Ectodermal cell (in vitro differentiated cells): ENCODE measurements around the gene NUDCD3.

ENCODE experiments used
- H3K27ac ChIP-seq: 2 replicates; pipeline ENCODE4 v1.7.0; 2013; ENCODE audit warnings: mild to moderate bottlenecking, low read depth, low read length; ENCODE audit not compliant: insufficient read depth, poor library complexity, severe bottlenecking
- H3K27me3 ChIP-seq: 2 replicates; pipeline ENCODE4 v1.7.0; 2013; ENCODE audit warnings: mild to moderate bottlenecking, low read length; ENCODE audit not compliant: insufficient read depth, control insufficient read depth, poor library complexity, severe bottlenecking
- H3K36me3 ChIP-seq: one replicate; pipeline ENCODE4 v1.7.0; 2013; ENCODE audit warnings: low read length; ENCODE audit not compliant: control insufficient read depth, insufficient read depth
- H3K4me1 ChIP-seq: one replicate; pipeline ENCODE4 v1.7.0; 2013; ENCODE audit warnings: low read length; ENCODE audit not compliant: control insufficient read depth, insufficient read depth
- H3K4me3 ChIP-seq: 2 replicates; pipeline ENCODE4 v1.7.0; 2013; ENCODE audit warnings: low read depth, low read length, control low read depth; ENCODE audit not compliant: insufficient read depth
- H3K9me3 ChIP-seq: 2 replicates; pipeline ENCODE4 v1.7.0; 2013; ENCODE audit warnings: mild to moderate bottlenecking, low read length, moderate library complexity; ENCODE audit not compliant: control insufficient read depth
- WGBS, 2 experiments: methylation state at CpG; one replicate each; pipeline ENCODE4 v1.1.7; 2013; ENCODE audit warnings: missing lambda C conversion rate in 2 of 2; 5-methylcytosine and 5-hydroxymethylcytosine counted together

The NUDCD3 gene

GRCh38 chr7:44482502-44483485, 7.7 kb downstream of the NUDCD3 start:
- WGBS, 2 experiments, result 88 to 89% methylated on average over 2 of the region's 2 CpGs
- Histone ChIP-seq H3K27ac (no peak overlapping the region), H3K4me1 (no peaks in the 10 kb centered on the region), H3K4me3 (no peak overlapping the region), H3K36me3 (peaks cover 49% of the 10 kb centered on the region), H3K27me3 (no peaks in the 10 kb centered on the region), H3K9me3 (no peaks in the 10 kb centered on the region)

GRCh38 chr7:44477938-44478337, 12.5 kb downstream of the NUDCD3 start:
- Histone ChIP-seq H3K27me3 (no peaks in the 10 kb centered on the region), H3K27ac (no peak overlapping the region), H3K4me1 (no peaks in the 10 kb centered on the region), H3K9me3 (no peaks in the 10 kb centered on the region), H3K4me3 (no peak overlapping the region), H3K36me3 (peaks cover 35% of the 10 kb centered on the region)
- 84 to 94% methylated on average over 8 of the region's 8 CpGs for WGBS, 2 experiments

- Histone ChIP-seq H3K4me1 (no peaks in the 10 kb centered on the region), H3K27ac (no peak overlapping the region), H3K27me3 (no peaks in the 10 kb centered on the region), H3K36me3 (peaks cover 33% of the 10 kb centered on the region), H3K9me3 (no peaks in the 10 kb centered on the region), H3K4me3 (no peak overlapping the region)
- 47 to 52% methylated on average over 6 of the region's 6 CpGs for WGBS, 2 experiments
Measured at GRCh38 chr7:44477063-44477830, 13.2 kb downstream of the NUDCD3 start.

GRCh38 chr7:44476313-44476712, 14.1 kb downstream of the NUDCD3 start:
- WGBS, 2 experiments, result 94 to 96% methylated on average over 5 of the region's 5 CpGs
- no peaks in the 10 kb centered on the region for H3K27me3 ChIP-seq

GRCh38 chr7:44473295-44473694, 17.2 kb downstream of the NUDCD3 start:
- no peak overlapping the region for H3K4me3 ChIP-seq

More at GRCh38 chr7:44476313-44476712, 14.1 kb downstream of the NUDCD3 start:
- Histone ChIP-seq H3K36me3 (peaks cover 24% of the 10 kb centered on the region), H3K4me1 (no peaks in the 10 kb centered on the region), H3K9me3 (no peaks in the 10 kb centered on the region), H3K27ac (no peak overlapping the region), H3K4me3 (no peak overlapping the region)

GRCh38 chr7:44472843-44473242, 17.6 kb downstream of the NUDCD3 start:
- H3K4me1 ChIP-seq, result no peaks in the 10 kb centered on the region
- no peaks in the 10 kb centered on the region for H3K27me3 ChIP-seq
- no peak overlapping the region for H3K4me3 ChIP-seq
- H3K27ac ChIP-seq, result no peak overlapping the region
- H3K36me3 ChIP-seq, result peaks cover 9% of the 10 kb centered on the region
- no peaks in the 10 kb centered on the region for H3K9me3 ChIP-seq
- WGBS, 2 experiments, result 91 to 92% methylated on average over 3 of the region's 3 CpGs

More at GRCh38 chr7:44473295-44473694, 17.2 kb downstream of the NUDCD3 start:
- Histone ChIP-seq H3K36me3 (peaks cover 9% of the 10 kb centered on the region), H3K27me3 (no peaks in the 10 kb centered on the region), H3K4me1 (no peaks in the 10 kb centered on the region), H3K9me3 (no peaks in the 10 kb centered on the region), H3K27ac (no peak overlapping the region)
- WGBS, 2 experiments, result 94 to 96% methylated on average over 3 of the region's 3 CpGs

- no peak overlapping the region for H3K4me3 ChIP-seq
- no peaks in the 10 kb centered on the region for H3K4me1 ChIP-seq
- H3K27me3 ChIP-seq, result no peaks in the 10 kb centered on the region
- H3K9me3 ChIP-seq, result no peaks in the 10 kb centered on the region
- H3K27ac ChIP-seq, result no peak overlapping the region
- WGBS, 2 experiments, result 88 to 93% methylated on average over 3 of the region's 3 CpGs
- H3K36me3 ChIP-seq, result peaks cover 9% of the 10 kb centered on the region
Measured at GRCh38 chr7:44471850-44472249, 18.6 kb downstream of the NUDCD3 start.

- H3K36me3 ChIP-seq, result peaks cover 9% of the 10 kb centered on the region
- H3K27me3 ChIP-seq, result no peaks in the 10 kb centered on the region
- no peak overlapping the region for H3K27ac ChIP-seq
- no peaks in the 10 kb centered on the region for H3K9me3 ChIP-seq
- WGBS, 2 experiments, result 95 to 98% methylated on average over 1 of the region's 1 CpG
- H3K4me1 ChIP-seq, result no peaks in the 10 kb centered on the region
- no peak overlapping the region for H3K4me3 ChIP-seq
Measured at GRCh38 chr7:44471436-44471835, 19.0 kb downstream of the NUDCD3 start.

- WGBS, 2 experiments, result 91 to 96% methylated on average over 4 of the region's 5 CpGs
- Histone ChIP-seq H3K36me3 (peaks cover 2% of the 10 kb centered on the region), H3K9me3 (no peaks in the 10 kb centered on the region), H3K4me3 (no peak overlapping the region), H3K27me3 (no peaks in the 10 kb centered on the region), H3K27ac (no peak overlapping the region), H3K4me1 (no peaks in the 10 kb centered on the region)
Measured at GRCh38 chr7:44470628-44471245, 19.7 kb downstream of the NUDCD3 start.

GRCh38 chr7:44470135-44470479, 20.4 kb downstream of the NUDCD3 start:
- Histone ChIP-seq H3K27ac (no peak overlapping the region), H3K36me3 (no peaks in the 10 kb centered on the region), H3K27me3 (no peaks in the 10 kb centered on the region), H3K4me3 (no peak overlapping the region), H3K9me3 (no peaks in the 10 kb centered on the region), H3K4me1 (no peaks in the 10 kb centered on the region)
- 94 to 97% methylated on average over 2 of the region's 2 CpGs for WGBS, 2 experiments
